GM19193 (cell line): ENCODE measurements around the gene LSAMP.

Experiments
- POLR2A ChIP-seq: IDR thresholded peaks from 4 replicates; pipeline ENCODE4 v1.6.1; 2011; ENCODE audit not compliant: insufficient read depth, insufficient read length; ENCODE audit errors: extremely low read depth

Gene LSAMP

GRCh38 chr3:116444115-116444747 lies 1.1 kb downstream of the LSAMP start:
- TF ChIP-seq POLR2A: no peak

GRCh38 chr3:116443191-116443661 lies 2.1 kb downstream of the LSAMP start:
- no peak for TF ChIP-seq POLR2A

GRCh38 chr3:116442331-116443021 lies 2.8 kb downstream of the LSAMP start:
- no peak for TF ChIP-seq POLR2A

GRCh38 chr3:116441652-116442051 lies 3.6 kb downstream of the LSAMP start:
- TF ChIP-seq POLR2A: no peak

GRCh38 chr3:116440196-116440595 lies 5.1 kb downstream of the LSAMP start:
- no peak for TF ChIP-seq POLR2A

- TF ChIP-seq POLR2A: no peak
These were observed 11.7 kb downstream of the LSAMP start for GRCh38 chr3:116433552-116433951.

- TF ChIP-seq POLR2A: no peak
These were observed 12.5 kb downstream of the LSAMP start for GRCh38 chr3:116432795-116433194.

GRCh38 chr3:116429479-116430269 lies 15.6 kb downstream of the LSAMP start:
- TF ChIP-seq POLR2A: no peak

GRCh38 chr3:116426036-116426435 lies 19.3 kb downstream of the LSAMP start:
- no peak for TF ChIP-seq POLR2A

GRCh38 chr3:116425126-116425525 lies 20.2 kb downstream of the LSAMP start:
- no peak for TF ChIP-seq POLR2A

- TF ChIP-seq POLR2A: no peak
These were observed 21.3 kb downstream of the LSAMP start for GRCh38 chr3:116423945-116424344.

GRCh38 chr3:116423374-116423773 lies 21.9 kb downstream of the LSAMP start:
- no peak for TF ChIP-seq POLR2A

GRCh38 chr3:116417151-116417550 lies 28.1 kb downstream of the LSAMP start:
- no peak for TF ChIP-seq POLR2A

GRCh38 chr3:116413319-116413718 lies 32.0 kb downstream of the LSAMP start:
- TF ChIP-seq POLR2A: no peak

- TF ChIP-seq POLR2A: no peak
These were observed 36.8 kb downstream of the LSAMP start for GRCh38 chr3:116408473-116408872.

- TF ChIP-seq POLR2A: no peak
These were observed 40.1 kb downstream of the LSAMP start for GRCh38 chr3:116405231-116405630.

- no peak for TF ChIP-seq POLR2A
These were observed 45.5 kb downstream of the LSAMP start for GRCh38 chr3:116399701-116400226.
